ENCODE data around the gene EVX2. TPM values are rescaled to one million over a fixed set of nuclear protein-coding genes. Genes with fewer than 3 reads are reported as not detected.

Gene EVX2
- total RNA-seq, 4 donors from 2014 or later: 0.08 TPM; not detected in 3

- ATAC-seq: no peak
- 9 to 16% methylated on average over 8 to 20 of the region's 26 CpGs for WGBS, 2 donors (ENCODE audit: low coverage in 1 of 2)
- peaks cover 100% of the 10 kb centered on the region for H3K27me3 ChIP-seq
- H3K9me3 ChIP-seq: no peaks in the 10 kb centered on the region
- H3K36me3 ChIP-seq: no peaks in the 10 kb centered on the region
- H3K27ac ChIP-seq: no peak overlapping the region
- no peak overlapping the region for H3K4me3 ChIP-seq
- TF ChIP-seq EP300 (IDR thresholded peaks at IDR 0.05) (no peak), CTCF (IDR thresholded peaks at IDR 0.05) (no peak), POLR2AphosphoS5 (IDR thresholded peaks at IDR 0.05) (no peak), POLR2A (IDR thresholded peaks at IDR 0.05) (no peak)
- H3K4me1 ChIP-seq: peaks cover 0 to 9% (median 0%) of the 10 kb centered on the region in 3 donors
These were observed 30.6 kb upstream of the EVX2 start for GRCh38 chr2:176114120-176114929.

GRCh38 chr2:176112375-176113302, 28.9 kb upstream of the EVX2 start:
- TF ChIP-seq EP300 (IDR thresholded peaks at IDR 0.05) (no peak), CTCF (IDR thresholded peaks at IDR 0.05) (no peak), POLR2AphosphoS5 (IDR thresholded peaks at IDR 0.05) (no peak), POLR2A (IDR thresholded peaks at IDR 0.05) (no peak)
- no peak for ATAC-seq
- 0 to 13% methylated on average over 6 to 8 of the region's 40 CpGs for WGBS, 2 donors (ENCODE audit: low coverage in 1 of 2)
- Histone ChIP-seq H3K4me1 (peaks cover 0 to 25% (median 11%) of the 10 kb centered on the region in 3 donors), H3K4me3 (no peak overlapping the region), H3K36me3 (no peaks in the 10 kb centered on the region), H3K27me3 (peaks cover 100% of the 10 kb centered on the region), H3K9me3 (no peaks in the 10 kb centered on the region), H3K27ac (no peak overlapping the region)

GRCh38 chr2:176111846-176112374, 28.1 kb upstream of the EVX2 start:
- Histone ChIP-seq H3K4me3 (no peak overlapping the region), H3K9me3 (no peaks in the 10 kb centered on the region), H3K27me3 (peaks cover 99% of the 10 kb centered on the region), H3K36me3 (no peaks in the 10 kb centered on the region), H3K27ac (no peak overlapping the region), H3K4me1 (peaks cover 0 to 32% (median 15%) of the 10 kb centered on the region in 3 donors)
- no peak for TF ChIP-seq POLR2AphosphoS5 (IDR thresholded peaks at IDR 0.05)
- TF ChIP-seq POLR2A (IDR thresholded peaks at IDR 0.05): no peak
- TF ChIP-seq EP300 (IDR thresholded peaks at IDR 0.05): no peak
- no peak for TF ChIP-seq CTCF (IDR thresholded peaks at IDR 0.05)
- WGBS, 2 donors (ENCODE audit: low coverage in 1 of 2): 0 to 6% methylated on average over 5 to 10 of the region's 29 CpGs
- ATAC-seq: no peak

GRCh38 chr2:176111309-176111663, 27.5 kb upstream of the EVX2 start:
- Histone ChIP-seq H3K27me3 (peaks cover 99% of the 10 kb centered on the region), H3K4me1 (peaks cover 0 to 36% (median 20%) of the 10 kb centered on the region in 3 donors), H3K4me3 (no peak overlapping the region), H3K36me3 (no peaks in the 10 kb centered on the region), H3K27ac (no peak overlapping the region), H3K9me3 (no peaks in the 10 kb centered on the region)
- no peak for ATAC-seq
- TF ChIP-seq CTCF (IDR thresholded peaks at IDR 0.05) (peak in 1 of 4 experiments; percentile 57), POLR2A (IDR thresholded peaks at IDR 0.05) (no peak)
- WGBS, 2 donors (ENCODE audit: low coverage in 1 of 2): 1 to 6% methylated on average over 11 to 16 of the region's 16 CpGs
